Hepatocyte (in vitro differentiated cells): Measurements from ENCODE around the gene HSD11B1L. TPM values are rescaled to one million over a fixed set of nuclear protein-coding genes. Genes with fewer than 3 reads are reported as not detected.

ENCODE experiments used
- polyA plus RNA-seq: library from polyadenylated mRNA; unstranded; fragments of >200 nt; fragmentation: Nextera tagmentation; extraction: Ambion mirVana; gene quantifications from 2 replicates; pipeline ENCODE4 v1.2.1, GENCODE V29; 2016
- total RNA-seq: library from RNA; depleted of rRNA; stranded (reverse); fragments of >200 nt; gene quantifications from 2 replicates; pipeline ENCODE4 v1.2.3, GENCODE V29; 2014

Gene HSD11B1L
- total and polyA plus RNA-seq, 2 experiments from 2014 or later, result 14.9 to 26.0 TPM

Other genes starting within 250 kb of the HSD11B1L start
- gene ZNRF4, start 225.6 kb upstream of the HSD11B1L start, total RNA-seq, result not detected in 2 replicates
- gene ZNRF4, start 225.6 kb upstream of the HSD11B1L start, polyA plus RNA-seq, result not detected in 2 replicates
- gene TINCR, start 113.1 kb upstream of the HSD11B1L start, total RNA-seq, result 0.64 and 1.8 TPM in 2 replicates
- gene TINCR, start 113.1 kb upstream of the HSD11B1L start, polyA plus RNA-seq, result 2.4 and 4.9 TPM in 2 replicates
- gene SAFB2, start 58.3 kb upstream of the HSD11B1L start, total RNA-seq, result 21.1 and 22.7 TPM in 2 replicates
- 42.6 and 67.5 TPM in 2 replicates for gene SAFB2, start 58.3 kb upstream of the HSD11B1L start, polyA plus RNA-seq
- gene SAFB, start 57.9 kb upstream of the HSD11B1L start, total RNA-seq, result 42.0 and 50.2 TPM in 2 replicates
- gene SAFB, start 57.9 kb upstream of the HSD11B1L start, polyA plus RNA-seq, result 75.8 and 96.3 TPM in 2 replicates
- gene MICOS13, start 511 bp upstream of the HSD11B1L start, total RNA-seq, result 32.3 and 38.2 TPM in 2 replicates
- 120 and 157 TPM in 2 replicates for gene MICOS13, start 511 bp upstream of the HSD11B1L start, polyA plus RNA-seq
- gene RPL36, start 9.3 kb downstream of the HSD11B1L start, total RNA-seq, result 637 and 1,059 TPM in 2 replicates
- 917 and 990 TPM in 2 replicates for gene RPL36, start 9.3 kb downstream of the HSD11B1L start, polyA plus RNA-seq
- 61.6 and 63.0 TPM in 2 replicates for gene LONP1, start 39.1 kb downstream of the HSD11B1L start, total RNA-seq
- 79.1 and 79.2 TPM in 2 replicates for gene LONP1, start 39.1 kb downstream of the HSD11B1L start, polyA plus RNA-seq
- gene CATSPERD, start 39.6 kb downstream of the HSD11B1L start, total RNA-seq, result not detected in 2 replicates
- not detected in 2 replicates for gene CATSPERD, start 39.6 kb downstream of the HSD11B1L start, polyA plus RNA-seq
- gene PRR22, start 103.7 kb downstream of the HSD11B1L start, total RNA-seq, result 0.13 and 1.2 TPM in 2 replicates
- gene PRR22, start 103.7 kb downstream of the HSD11B1L start, polyA plus RNA-seq, result 2.9 and 5.5 TPM in 2 replicates
- gene DUS3L, start 110.1 kb downstream of the HSD11B1L start, total RNA-seq, result 24.9 and 26.7 TPM in 2 replicates
- gene DUS3L, start 110.1 kb downstream of the HSD11B1L start, polyA plus RNA-seq, result 28.9 and 44.9 TPM in 2 replicates
- 2.7 and 5.6 TPM in 2 replicates for gene NRTN, start 124.0 kb downstream of the HSD11B1L start, total RNA-seq
- 31.1 and 35.6 TPM in 2 replicates for gene NRTN, start 124.0 kb downstream of the HSD11B1L start, polyA plus RNA-seq
- 0.07 and 0.36 TPM in 2 replicates for gene FUT6, start 158.7 kb downstream of the HSD11B1L start, total RNA-seq
- 0.90 TPM in 1 of 2 replicates, not detected in the other for gene FUT6, start 158.7 kb downstream of the HSD11B1L start, polyA plus RNA-seq
- gene FUT3, start 170.4 kb downstream of the HSD11B1L start, total RNA-seq, result 0.08 TPM in 1 of 2 replicates, not detected in the other
- 0.45 TPM in 1 of 2 replicates, not detected in the other for gene FUT3, start 170.4 kb downstream of the HSD11B1L start, polyA plus RNA-seq
- gene FUT5, start 189.5 kb downstream of the HSD11B1L start, total RNA-seq, result not detected in 2 replicates
- gene FUT5, start 189.5 kb downstream of the HSD11B1L start, polyA plus RNA-seq, result not detected in 2 replicates
- 158 and 171 TPM in 2 replicates for gene NDUFA11, start 222.8 kb downstream of the HSD11B1L start, total RNA-seq
- 437 and 441 TPM in 2 replicates for gene NDUFA11, start 222.8 kb downstream of the HSD11B1L start, polyA plus RNA-seq
- gene VMAC, start 223.8 kb downstream of the HSD11B1L start, total RNA-seq, result 4.3 and 5.9 TPM in 2 replicates
- 3.1 and 4.5 TPM in 2 replicates for gene VMAC, start 223.8 kb downstream of the HSD11B1L start, polyA plus RNA-seq
- 7.5 and 15.5 TPM in 2 replicates for gene CAPS, start 233.2 kb downstream of the HSD11B1L start, total RNA-seq
- gene CAPS, start 233.2 kb downstream of the HSD11B1L start, polyA plus RNA-seq, result 17.8 and 23.1 TPM in 2 replicates